CD1c-positive myeloid dendritic cell (primary cell): ENCODE measurements around the gene USP17L30.
"Not testable (repeated sequence)": the region's sequence is repeated elsewhere in the genome, so short reads cannot be mapped to it uniquely, and the experiment has no call there.

Experiments used
- DNase-seq: peaks from one replicate; pipeline ENCODE4 v3.0.0-alpha.2; 2016; ENCODE audit errors: extremely low spot score

USP17L30 gene, protein sequence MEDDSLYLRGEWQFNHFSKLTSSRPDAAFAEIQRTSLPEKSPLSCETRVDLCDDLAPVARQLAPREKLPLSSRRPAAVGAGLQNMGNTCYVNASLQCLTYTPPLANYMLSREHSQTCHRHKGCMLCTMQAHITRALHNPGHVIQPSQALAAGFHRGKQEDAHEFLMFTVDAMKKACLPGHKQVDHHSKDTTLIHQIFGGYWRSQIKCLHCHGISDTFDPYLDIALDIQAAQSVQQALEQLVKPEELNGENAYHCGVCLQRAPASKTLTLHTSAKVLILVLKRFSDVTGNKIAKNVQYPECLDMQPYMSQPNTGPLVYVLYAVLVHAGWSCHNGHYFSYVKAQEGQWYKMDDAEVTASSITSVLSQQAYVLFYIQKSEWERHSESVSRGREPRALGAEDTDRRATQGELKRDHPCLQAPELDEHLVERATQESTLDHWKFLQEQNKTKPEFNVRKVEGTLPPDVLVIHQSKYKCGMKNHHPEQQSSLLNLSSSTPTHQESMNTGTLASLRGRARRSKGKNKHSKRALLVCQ

DNA sequence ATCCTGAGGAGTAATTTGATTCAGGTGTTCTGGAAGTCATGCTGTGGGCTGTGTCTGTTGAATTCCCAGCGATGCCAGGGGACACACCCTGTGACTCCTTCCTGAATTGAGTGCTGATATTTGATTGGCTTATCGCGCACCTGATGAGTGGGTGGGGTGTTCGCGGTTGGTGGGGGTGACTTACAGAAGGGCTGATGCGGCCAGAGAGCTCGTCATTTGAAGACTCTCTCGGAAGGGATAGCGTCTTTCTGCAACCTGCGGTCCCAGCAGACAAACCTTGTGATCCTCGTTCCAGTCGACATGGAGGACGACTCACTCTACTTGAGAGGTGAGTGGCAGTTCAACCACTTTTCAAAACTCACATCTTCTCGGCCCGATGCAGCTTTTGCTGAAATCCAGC lies at the start of gene USP17L30:
TSS of gene USP17L30 (plus strand) at position 301 of the 400 bp plus-strand sequence. CDS start at position 301, 0 bp downstream.
- not testable (repeated sequence) for DNase-seq

DNA sequence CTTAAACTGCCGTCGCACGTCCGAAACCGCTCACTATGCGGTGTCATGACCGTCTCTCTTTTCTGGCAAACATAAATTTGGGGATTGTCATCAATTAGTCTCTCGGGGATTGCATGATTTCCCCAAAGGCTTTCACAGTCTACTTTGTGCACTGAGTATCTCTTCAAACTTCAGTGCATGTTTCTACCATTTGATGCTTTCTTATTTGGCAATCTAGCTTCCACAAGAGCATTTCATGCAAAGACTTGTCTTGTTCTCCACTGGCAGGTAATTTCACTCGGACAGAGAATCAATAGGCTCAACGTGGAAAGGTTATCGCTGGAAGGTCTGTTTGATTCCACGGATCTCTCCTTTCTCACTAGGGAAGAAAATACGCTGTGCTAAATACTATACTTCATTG lies 38.7 kb upstream of the USP17L30 start:
- DNase-seq = not testable (repeated sequence)

DNA sequence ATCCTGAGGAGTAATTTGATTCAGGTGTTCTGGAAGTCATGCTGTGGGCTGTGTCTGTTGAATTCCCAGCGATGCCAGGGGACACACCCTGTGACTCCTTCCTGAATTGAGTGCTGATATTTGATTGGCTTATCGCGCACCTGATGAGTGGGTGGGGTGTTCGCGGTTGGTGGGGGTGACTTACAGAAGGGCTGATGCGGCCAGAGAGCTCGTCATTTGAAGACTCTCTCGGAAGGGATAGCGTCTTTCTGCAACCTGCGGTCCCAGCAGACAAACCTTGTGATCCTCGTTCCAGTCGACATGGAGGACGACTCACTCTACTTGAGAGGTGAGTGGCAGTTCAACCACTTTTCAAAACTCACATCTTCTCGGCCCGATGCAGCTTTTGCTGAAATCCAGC lies 38.1 kb upstream of the USP17L30 start, which contains the start of gene USP17L24:
TSS of gene USP17L24 (plus strand) at position 301 of the 400 bp plus-strand sequence. CDS start at position 301, 0 bp downstream.
- not testable (repeated sequence) for DNase-seq

DNA sequence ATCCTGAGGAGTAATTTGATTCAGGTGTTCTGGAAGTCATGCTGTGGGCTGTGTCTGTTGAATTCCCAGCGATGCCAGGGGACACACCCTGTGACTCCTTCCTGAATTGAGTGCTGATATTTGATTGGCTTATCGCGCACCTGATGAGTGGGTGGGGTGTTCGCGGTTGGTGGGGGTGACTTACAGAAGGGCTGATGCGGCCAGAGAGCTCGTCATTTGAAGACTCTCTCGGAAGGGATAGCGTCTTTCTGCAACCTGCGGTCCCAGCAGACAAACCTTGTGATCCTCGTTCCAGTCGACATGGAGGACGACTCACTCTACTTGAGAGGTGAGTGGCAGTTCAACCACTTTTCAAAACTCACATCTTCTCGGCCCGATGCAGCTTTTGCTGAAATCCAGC lies 33.3 kb upstream of the USP17L30 start, which contains the start of gene USP17L25:
TSS of gene USP17L25 (plus strand) at position 301 of the 400 bp plus-strand sequence. CDS start at position 301, 0 bp downstream.
- not testable (repeated sequence) for DNase-seq

DNA sequence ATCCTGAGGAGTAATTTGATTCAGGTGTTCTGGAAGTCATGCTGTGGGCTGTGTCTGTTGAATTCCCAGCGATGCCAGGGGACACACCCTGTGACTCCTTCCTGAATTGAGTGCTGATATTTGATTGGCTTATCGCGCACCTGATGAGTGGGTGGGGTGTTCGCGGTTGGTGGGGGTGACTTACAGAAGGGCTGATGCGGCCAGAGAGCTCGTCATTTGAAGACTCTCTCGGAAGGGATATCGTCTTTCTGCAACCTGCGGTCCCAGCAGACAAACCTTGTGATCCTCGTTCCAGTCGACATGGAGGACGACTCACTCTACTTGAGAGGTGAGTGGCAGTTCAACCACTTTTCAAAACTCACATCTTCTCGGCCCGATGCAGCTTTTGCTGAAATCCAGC lies 28.6 kb upstream of the USP17L30 start, which contains the start of gene USP17L26:
TSS of gene USP17L26 (plus strand) at position 301 of the 400 bp plus-strand sequence. CDS start at position 301, 0 bp downstream.
- DNase-seq = not testable (repeated sequence)

DNA sequence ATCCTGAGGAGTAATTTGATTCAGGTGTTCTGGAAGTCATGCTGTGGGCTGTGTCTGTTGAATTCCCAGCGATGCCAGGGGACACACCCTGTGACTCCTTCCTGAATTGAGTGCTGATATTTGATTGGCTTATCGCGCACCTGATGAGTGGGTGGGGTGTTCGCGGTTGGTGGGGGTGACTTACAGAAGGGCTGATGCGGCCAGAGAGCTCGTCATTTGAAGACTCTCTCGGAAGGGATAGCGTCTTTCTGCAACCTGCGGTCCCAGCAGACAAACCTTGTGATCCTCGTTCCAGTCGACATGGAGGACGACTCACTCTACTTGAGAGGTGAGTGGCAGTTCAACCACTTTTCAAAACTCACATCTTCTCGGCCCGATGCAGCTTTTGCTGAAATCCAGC lies 23.8 kb upstream of the USP17L30 start, which contains the start of gene USP17L5:
TSS of gene USP17L5 (plus strand) at position 301 of the 400 bp plus-strand sequence. CDS start at position 301, 0 bp downstream.
- DNase-seq = not testable (repeated sequence)

DNA sequence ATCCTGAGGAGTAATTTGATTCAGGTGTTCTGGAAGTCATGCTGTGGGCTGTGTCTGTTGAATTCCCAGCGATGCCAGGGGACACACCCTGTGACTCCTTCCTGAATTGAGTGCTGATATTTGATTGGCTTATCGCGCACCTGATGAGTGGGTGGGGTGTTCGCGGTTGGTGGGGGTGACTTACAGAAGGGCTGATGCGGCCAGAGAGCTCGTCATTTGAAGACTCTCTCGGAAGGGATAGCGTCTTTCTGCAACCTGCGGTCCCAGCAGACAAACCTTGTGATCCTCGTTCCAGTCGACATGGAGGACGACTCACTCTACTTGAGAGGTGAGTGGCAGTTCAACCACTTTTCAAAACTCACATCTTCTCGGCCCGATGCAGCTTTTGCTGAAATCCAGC lies 19.1 kb upstream of the USP17L30 start, which contains the start of gene USP17L27:
TSS of gene USP17L27 (plus strand) at position 301 of the 400 bp plus-strand sequence. CDS start at position 301, 0 bp downstream.
- DNase-seq = not testable (repeated sequence)

DNA sequence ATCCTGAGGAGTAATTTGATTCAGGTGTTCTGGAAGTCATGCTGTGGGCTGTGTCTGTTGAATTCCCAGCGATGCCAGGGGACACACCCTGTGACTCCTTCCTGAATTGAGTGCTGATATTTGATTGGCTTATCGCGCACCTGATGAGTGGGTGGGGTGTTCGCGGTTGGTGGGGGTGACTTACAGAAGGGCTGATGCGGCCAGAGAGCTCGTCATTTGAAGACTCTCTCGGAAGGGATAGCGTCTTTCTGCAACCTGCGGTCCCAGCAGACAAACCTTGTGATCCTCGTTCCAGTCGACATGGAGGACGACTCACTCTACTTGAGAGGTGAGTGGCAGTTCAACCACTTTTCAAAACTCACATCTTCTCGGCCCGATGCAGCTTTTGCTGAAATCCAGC lies 14.3 kb upstream of the USP17L30 start, which contains the start of gene USP17L28:
TSS of gene USP17L28 (plus strand) at position 301 of the 400 bp plus-strand sequence. CDS start at position 301, 0 bp downstream.
- DNase-seq = not testable (repeated sequence)

DNA sequence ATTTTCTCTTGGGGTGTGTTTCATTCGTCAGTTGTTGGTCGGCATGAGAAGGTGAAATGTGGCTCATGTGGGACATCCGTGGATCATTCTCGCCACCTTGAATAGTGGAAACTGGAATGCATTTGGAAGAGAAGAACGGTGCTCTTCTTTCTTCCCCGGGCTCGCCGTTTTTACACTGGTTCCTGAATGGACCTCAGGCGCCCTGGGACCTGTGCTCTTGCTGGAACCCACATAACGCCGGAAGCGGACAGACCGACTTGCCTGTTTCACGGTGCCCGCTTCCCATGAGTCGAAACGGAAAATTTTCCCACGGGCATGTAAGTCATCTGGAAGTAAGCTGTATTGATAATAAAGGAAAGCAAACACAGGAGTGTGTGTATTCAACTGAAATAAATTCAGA lies 12.1 kb upstream of the USP17L30 start:
- not testable (repeated sequence) for DNase-seq

DNA sequence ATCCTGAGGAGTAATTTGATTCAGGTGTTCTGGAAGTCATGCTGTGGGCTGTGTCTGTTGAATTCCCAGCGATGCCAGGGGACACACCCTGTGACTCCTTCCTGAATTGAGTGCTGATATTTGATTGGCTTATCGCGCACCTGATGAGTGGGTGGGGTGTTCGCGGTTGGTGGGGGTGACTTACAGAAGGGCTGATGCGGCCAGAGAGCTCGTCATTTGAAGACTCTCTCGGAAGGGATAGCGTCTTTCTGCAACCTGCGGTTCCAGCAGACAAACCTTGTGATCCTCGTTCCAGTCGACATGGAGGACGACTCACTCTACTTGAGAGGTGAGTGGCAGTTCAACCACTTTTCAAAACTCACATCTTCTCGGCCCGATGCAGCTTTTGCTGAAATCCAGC lies 9.6 kb upstream of the USP17L30 start, which contains the start of gene USP17L29:
TSS of gene USP17L29 (plus strand) at position 301 of the 400 bp plus-strand sequence. CDS start at position 301, 0 bp downstream.
- not testable (repeated sequence) for DNase-seq

DNA sequence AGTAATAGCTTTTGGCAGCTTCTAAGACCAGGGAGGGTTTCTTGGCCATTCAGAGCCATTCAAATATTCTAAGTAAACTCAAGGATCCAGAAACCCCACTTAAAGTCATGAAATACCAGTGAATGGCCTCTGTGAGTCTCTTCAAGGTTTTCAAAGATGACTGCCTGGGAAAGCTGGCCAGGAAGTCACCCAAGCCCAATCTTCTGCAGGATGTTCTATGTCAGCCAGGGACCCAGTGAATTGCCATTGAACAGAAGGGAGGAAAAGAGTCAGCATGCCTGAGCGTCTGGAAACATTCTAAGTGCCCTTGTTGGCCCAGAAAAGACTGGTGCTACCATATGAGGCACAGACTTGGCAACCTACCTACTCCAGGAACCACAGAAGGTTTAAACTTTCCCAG lies 17.0 kb downstream of the USP17L30 start:
- not testable (repeated sequence) for DNase-seq

DNA sequence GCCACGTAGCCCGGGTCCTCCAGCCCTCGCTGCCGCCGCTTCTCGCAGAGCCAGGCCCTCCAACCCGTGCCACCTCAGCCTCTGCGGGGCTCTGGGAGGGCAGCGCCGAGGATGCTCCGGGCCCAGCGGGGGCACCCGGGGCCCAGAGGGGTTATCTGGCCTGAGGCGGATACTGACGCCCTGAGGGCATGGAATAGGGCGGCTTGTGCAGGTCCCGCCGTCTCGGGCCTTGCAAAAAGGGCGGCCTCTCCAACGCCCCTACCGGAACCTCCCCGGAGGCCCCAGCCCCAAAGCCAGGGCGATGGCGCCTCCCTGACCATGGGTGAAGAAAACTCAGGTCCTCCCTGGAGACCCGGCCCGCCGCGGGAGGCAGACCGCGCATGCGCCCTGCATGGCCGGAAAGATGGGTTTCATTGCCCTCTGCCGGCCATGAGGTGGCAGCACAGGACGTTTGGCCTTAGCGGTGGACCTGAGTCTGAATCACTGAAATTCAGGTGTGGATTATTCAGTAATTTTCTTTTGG lies 18.1 kb downstream of the USP17L30 start:
- DNase-seq = not testable (repeated sequence)

DNA sequence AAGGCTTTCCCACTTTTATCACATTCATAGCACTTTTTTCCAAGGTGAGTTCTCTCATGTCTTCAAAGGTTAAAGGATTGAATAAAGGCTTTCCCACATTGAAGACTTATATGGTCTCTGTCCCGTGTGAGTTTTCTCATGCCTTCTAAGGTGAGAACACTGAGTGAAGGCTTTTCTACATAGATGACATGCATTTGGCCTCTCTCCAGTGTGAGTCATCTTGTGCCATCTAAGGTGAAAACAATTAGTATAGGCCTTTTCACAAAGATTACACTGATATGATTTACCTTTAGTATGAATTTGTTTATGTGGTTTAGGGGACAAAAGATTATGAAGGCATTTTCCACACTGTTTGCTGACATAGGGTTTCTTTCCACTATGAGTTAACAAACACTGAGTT lies 21.2 kb downstream of the USP17L30 start:
- DNase-seq = no peak

DNA sequence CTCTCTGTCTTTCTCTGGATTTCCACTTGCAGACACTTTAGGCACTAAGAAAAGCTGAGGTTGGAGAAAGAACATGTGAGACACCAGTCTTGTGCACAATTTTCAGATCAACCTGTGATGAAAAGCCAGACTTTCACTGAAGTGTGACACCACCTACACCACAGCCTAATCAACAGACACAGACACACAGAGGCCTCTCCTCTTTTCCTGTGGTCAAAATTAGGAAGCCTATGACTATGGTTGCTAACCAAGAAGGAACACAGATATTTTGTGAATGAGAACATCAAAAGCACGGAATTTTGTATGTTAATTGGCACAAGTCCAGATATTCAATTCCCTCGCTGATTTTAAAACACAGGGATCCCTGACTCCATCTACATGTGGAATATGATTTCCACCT lies 26.1 kb downstream of the USP17L30 start:
- DNase-seq = not testable (repeated sequence)

DNA sequence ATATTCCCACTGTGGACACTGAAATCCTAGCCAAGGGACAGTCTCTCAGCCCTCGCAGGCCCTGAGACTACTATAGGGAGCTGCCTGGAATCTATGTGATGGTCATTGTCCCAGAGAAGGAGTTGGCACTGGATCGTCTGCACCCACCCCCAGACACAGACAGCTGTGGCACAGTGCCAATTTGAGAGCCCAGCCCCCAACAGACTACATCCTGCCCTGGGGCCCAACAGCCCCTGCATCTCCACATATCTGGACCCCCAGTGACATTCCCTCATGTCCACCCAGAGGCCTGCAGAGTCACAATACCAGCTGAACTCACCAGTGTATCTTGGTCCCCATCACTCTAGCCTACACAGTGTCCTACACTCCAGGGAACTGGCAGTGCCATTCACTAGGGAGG lies 42.8 kb downstream of the USP17L30 start:
- not testable (repeated sequence) for DNase-seq

DNA sequence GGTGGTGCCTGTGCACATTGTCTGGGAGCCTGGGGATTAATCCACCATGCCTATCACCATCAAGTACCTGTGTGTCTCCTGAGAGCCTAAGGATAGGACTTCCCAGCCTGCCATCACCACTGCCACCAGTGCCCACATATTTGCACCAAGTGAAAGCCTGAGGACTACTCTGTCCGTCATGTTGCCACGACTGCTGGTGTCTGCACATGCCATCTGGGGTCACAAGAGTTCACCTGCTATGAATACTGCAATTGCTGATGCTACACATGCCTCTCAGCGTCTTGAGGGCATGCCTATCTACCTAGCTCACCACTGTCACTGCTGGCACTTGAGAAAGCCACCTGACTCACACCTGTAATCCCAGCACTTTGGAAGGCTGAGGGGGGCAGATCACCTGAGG lies 43.6 kb downstream of the USP17L30 start:
- DNase-seq = not testable (repeated sequence)

DNA sequence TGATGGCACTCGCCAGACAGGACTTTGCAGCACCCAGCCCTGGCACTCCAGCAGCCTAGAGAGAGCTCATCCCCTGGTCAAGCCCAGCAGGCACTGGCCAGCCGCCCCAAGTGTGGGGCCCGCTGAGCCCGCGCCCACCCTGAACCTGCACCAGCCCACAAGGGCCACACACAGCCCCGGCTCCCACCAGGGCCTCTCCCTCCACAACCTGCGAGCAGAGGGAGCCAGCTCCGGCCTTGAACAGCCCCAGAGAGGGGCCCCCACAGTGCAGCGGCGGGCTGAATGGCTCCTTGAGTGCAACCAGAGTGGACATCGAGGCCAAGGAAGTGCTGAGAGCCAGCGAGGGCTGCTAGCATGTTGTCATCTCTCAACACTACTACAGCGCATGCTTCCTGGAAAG lies 46.9 kb downstream of the USP17L30 start:
- DNase-seq = no peak
